IMR-90 (cell line): ENCODE results near the gene FAM89B. TPM values are rescaled to one million over a fixed set of nuclear protein-coding genes. Genes with fewer than 3 reads are reported as not detected.

Source experiments
- ATAC-seq: fragments of 200-7000 bp; cut with Tn5 transposase; 2 replicates; pipeline ENCODE4 v1.9.1; 2020; ENCODE audit warnings: low read depth, mild to moderate bottlenecking, moderate library complexity
- BruUV-seq: library from RNA; stranded (reverse); fragments of 400-500 nt; replicated peaks from 2 replicates; lab custom pipeline; 2021; lab: Mats Ljungman, UMichigan
- CTCF ChIA-PET: fragments of 300-600 bp; formaldehyde crosslinking; extraction: SDS; loops from one replicate; lab custom pipeline; 2021; ENCODE audit warnings: antibody characterized with exemption; lab: Yijun Ruan, JAX
- POLR2A ChIA-PET: fragments of 300-600 bp; sonication (Branson Sonifier 250); formaldehyde crosslinking; loops from one replicate; lab custom pipeline; 2022; ENCODE audit warnings: antibody characterized with exemption; ENCODE audit not compliant: unreplicated experiment; lab: Charles Lee
- DNase-seq: peaks from one replicate; pipeline ENCODE4 v3.0.0; 2013
- H2AFZ ChIP-seq: replicated peaks from 2 replicates; pipeline ENCODE3; 2013; ENCODE audit warnings: low read length, mild to moderate bottlenecking; ENCODE audit not compliant: poor library complexity
- H2AK5ac ChIP-seq: 2 replicates; pipeline ENCODE4 v1.6.1; 2013; ENCODE audit warnings: low read depth, low read length, inconsistent platforms
- H2AK9ac ChIP-seq: replicated peaks from 2 replicates; pipeline ENCODE3; 2013; ENCODE audit warnings: mild to moderate bottlenecking, low read depth, low read length, moderate library complexity; ENCODE audit not compliant: poor library complexity
- H2BK120ac ChIP-seq: 2 replicates; pipeline ENCODE4 v1.6.1; 2013; ENCODE audit warnings: low read depth, low read length, inconsistent platforms
- H2BK15ac ChIP-seq: 3 replicates; pipeline ENCODE4 v1.6.1; 2013; ENCODE audit warnings: low read depth, low read length, inconsistent platforms
- H2BK20ac ChIP-seq: 2 replicates; pipeline ENCODE4 v1.6.1; 2013; ENCODE audit warnings: low read depth, mild to moderate bottlenecking, inconsistent platforms, low read length, moderate library complexity
- H2BK5ac ChIP-seq: 2 replicates; pipeline ENCODE4 v1.6.1; 2013; ENCODE audit warnings: mild to moderate bottlenecking, low read depth, low read length, inconsistent platforms; ENCODE audit not compliant: poor library complexity, severe bottlenecking
- H3K14ac ChIP-seq: replicated peaks from 2 replicates; pipeline ENCODE4 v1.6.1; 2013; ENCODE audit warnings: low read depth, low read length, inconsistent platforms
- H3K18ac ChIP-seq: 2 replicates; pipeline ENCODE4 v1.6.1; 2013; ENCODE audit warnings: low read depth, low read length, control low read depth
- H3K23ac ChIP-seq: 2 replicates; pipeline ENCODE4 v1.6.1; 2013; ENCODE audit warnings: low read depth, low read length, inconsistent platforms
- H3K27ac ChIP-seq: 2 replicates; pipeline ENCODE4 v1.5.1; 2013; ENCODE audit warnings: mild to moderate bottlenecking, control low read depth, low read length; ENCODE audit not compliant: insufficient read depth
- H3K27me3 ChIP-seq: 2 replicates; pipeline ENCODE4 v1.6.1; 2013; ENCODE audit warnings: low read length; ENCODE audit not compliant: control insufficient read depth, insufficient read depth
- H3K36me3 ChIP-seq: 2 replicates; pipeline ENCODE4 v1.6.1; 2013; ENCODE audit warnings: low read length, mixed read lengths; ENCODE audit not compliant: control insufficient read depth, insufficient read depth
- H3K4ac ChIP-seq: 2 replicates; pipeline ENCODE4 v1.6.1; 2013; ENCODE audit warnings: low read depth, low read length, inconsistent platforms
- H3K4me1 ChIP-seq: 2 replicates; pipeline ENCODE4 v1.6.1; 2013; ENCODE audit warnings: low read length, mixed read lengths; ENCODE audit not compliant: control insufficient read depth, insufficient read depth
- H3K4me2 ChIP-seq: 2 replicates; pipeline ENCODE4 v1.6.1; 2013; ENCODE audit warnings: low read depth, mild to moderate bottlenecking, control low read depth, low read length, moderate library complexity
- H3K4me3 ChIP-seq: 2 replicates; pipeline ENCODE4 v1.5.1; 2013; ENCODE audit warnings: low read depth, mild to moderate bottlenecking, control low read depth, low read length, moderate library complexity; ENCODE audit not compliant: insufficient read depth
- H3K56ac ChIP-seq: 2 replicates; pipeline ENCODE4 v1.6.1; 2013; ENCODE audit warnings: low read length, inconsistent platforms; ENCODE audit not compliant: insufficient read depth; ENCODE audit errors: extremely low read depth
- H3K79me1 ChIP-seq, 2 experiments: 2 replicates each; pipeline ENCODE4 v1.6.1; 2013; ENCODE audit warnings: low read length in 2 of 2, inconsistent platforms in 1 of 2, low read depth in 1 of 2
- H3K9ac ChIP-seq: 2 replicates; pipeline ENCODE4 v1.6.1; 2013; ENCODE audit warnings: low read depth, low read length, control low read depth
- H3K9me1 ChIP-seq: 2 replicates; pipeline ENCODE4 v1.6.1; 2013; ENCODE audit warnings: low read length, inconsistent platforms; ENCODE audit not compliant: insufficient read depth
- H3K9me3 ChIP-seq: 2 replicates; pipeline ENCODE4 v1.6.1; 2013; ENCODE audit warnings: low read length; ENCODE audit not compliant: control insufficient read depth, insufficient read depth
- H4K20me1 ChIP-seq: 2 replicates; pipeline ENCODE4 v1.6.1; 2013; ENCODE audit warnings: low read length, inconsistent platforms; ENCODE audit not compliant: insufficient read depth
- H4K5ac ChIP-seq: 2 replicates; pipeline ENCODE4 v1.6.1; 2013; ENCODE audit warnings: mild to moderate bottlenecking, low read depth, low read length, control low read depth
- H4K8ac ChIP-seq, 2 experiments: 2 replicates each; pipeline ENCODE4 v1.6.1; 2013; ENCODE audit warnings: low read depth in 2 of 2, low read length in 2 of 2, control low read depth in 1 of 2, inconsistent platforms in 1 of 2
- H4K91ac ChIP-seq: 2 replicates; pipeline ENCODE4 v1.6.1; 2013; ENCODE audit warnings: low read depth, low read length, inconsistent platforms; ENCODE audit not compliant: insufficient read depth
- BHLHE40 ChIP-seq: fragments of 150-350 bp; IDR thresholded peaks from 2 replicates; pipeline ENCODE4 v1.6.1; 2016; ENCODE audit warnings: mild to moderate bottlenecking, low read depth, low read length
- CEBPB ChIP-seq: IDR thresholded peaks from 2 replicates; pipeline ENCODE4 v1.6.1; 2012; ENCODE audit warnings: low read depth, low read length, improper control_type of control experiment
- CHD1 ChIP-seq: IDR thresholded peaks from 2 replicates; pipeline ENCODE4 v1.6.1; 2012; ENCODE audit warnings: low read depth, low read length, improper control_type of control experiment
- FOS ChIP-seq: fragments of 150-350 bp; IDR thresholded peaks from 2 replicates; pipeline ENCODE4 v1.6.1; 2016; ENCODE audit warnings: low read depth, low read length
- MAFK ChIP-seq: IDR thresholded peaks from 2 replicates; pipeline ENCODE4 v1.6.1; 2012; ENCODE audit warnings: low read depth, low read length, improper control_type of control experiment
- MAZ ChIP-seq: IDR thresholded peaks from 2 replicates; pipeline ENCODE4 v1.6.1; 2012; ENCODE audit warnings: low read depth, mild to moderate bottlenecking, low read length, improper control_type of control experiment, moderate library complexity, borderline replicate concordance
- MXI1 ChIP-seq: IDR thresholded peaks from 2 replicates; pipeline ENCODE4 v1.6.1; 2012; ENCODE audit warnings: low read depth, mild to moderate bottlenecking, low read length, moderate library complexity, borderline replicate concordance
- POLR2A ChIP-seq: IDR thresholded peaks from 2 replicates; pipeline ENCODE4 v1.6.1; 2012; ENCODE audit warnings: mild to moderate bottlenecking, low read depth, low read length
- RAD21 ChIP-seq: IDR thresholded peaks from 2 replicates; pipeline ENCODE4 v1.6.1; 2012; ENCODE audit warnings: low read length, improper control_type of control experiment
- RCOR1 ChIP-seq: IDR thresholded peaks from 2 replicates; pipeline ENCODE4 v1.6.1; 2012; ENCODE audit warnings: mild to moderate bottlenecking, low read length, improper control_type of control experiment; ENCODE audit not compliant: insufficient replicate concordance
- RFX5 ChIP-seq: IDR thresholded peaks from 2 replicates; pipeline ENCODE4 v1.8.0; 2012; ENCODE audit warnings: low read depth, mild to moderate bottlenecking, low read length, moderate library complexity
- WGBS, 2 experiments: methylation state at CpG; one replicate each; pipeline versions ENCODE4 v1.1.5 to v1.1.7; 2013; ENCODE audit warnings: missing lambda C conversion rate in 2 of 2; ENCODE audit not compliant: insufficient read length in 1 of 2; ENCODE audit errors: extremely low coverage in 2 of 2; 5-methylcytosine and 5-hydroxymethylcytosine counted together
- dilution Hi-C: fragments of 300-500 bp; cut with HindIII; formaldehyde crosslinking; loops from one replicate; pipeline ENCODE4 v1.14.3; 2018; ENCODE audit warnings: low sequenced_read_pairs; ENCODE audit not compliant: unreplicated experiment
- in situ Hi-C: fragments of 300-500 bp; cut with MboI; formaldehyde crosslinking; loops from 3 replicates; pipeline ENCODE4 v1.14.3; 2019; ENCODE audit warnings: low sequenced_read_pairs, inconsistent platforms, mixed read lengths
- intact Hi-C: fragments of 100-400 bp; cut with micrococcal nuclease; formaldehyde crosslinking; loops from 2 replicates; pipeline ENCODE4 v1.10.0; 2022
- polyA plus RNA-seq, 3 experiments: library from polyadenylated mRNA; depleted of rRNA; stranded (reverse); fragments of >200 nt; gene quantifications; 2 replicates each; pipeline ENCODE4 v1.2.3, GENCODE V29; 2012; ENCODE audit warnings: low replicate concordance in 1 of 3
- total RNA-seq: library from RNA; depleted of rRNA; stranded (reverse); fragments of >200 nt; gene quantifications from 2 replicates; pipeline ENCODE4 v1.2.3, GENCODE V29; 2012
- TF ChIP-seq, protein P1 (sequence below): fragments of 150-350 bp; IDR thresholded peaks from 2 replicates; pipeline ENCODE4 v1.6.1; 2017; ENCODE audit warnings: mild to moderate bottlenecking, antibody characterized with exemption, low read length, low read depth
- TF ChIP-seq, protein P2 (sequence below): conservative IDR thresholded peaks from 2 replicates; pipeline ENCODE4 v1.5.1; 2012; ENCODE audit warnings: mild to moderate bottlenecking, low read depth, low read length, improper control_type of control experiment

Gene FAM89B
- total and polyA plus RNA-seq, 2 of the 4 experiments (the other 2 are of a cell fraction) = 12.0 to 65.5 TPM

DNA sequence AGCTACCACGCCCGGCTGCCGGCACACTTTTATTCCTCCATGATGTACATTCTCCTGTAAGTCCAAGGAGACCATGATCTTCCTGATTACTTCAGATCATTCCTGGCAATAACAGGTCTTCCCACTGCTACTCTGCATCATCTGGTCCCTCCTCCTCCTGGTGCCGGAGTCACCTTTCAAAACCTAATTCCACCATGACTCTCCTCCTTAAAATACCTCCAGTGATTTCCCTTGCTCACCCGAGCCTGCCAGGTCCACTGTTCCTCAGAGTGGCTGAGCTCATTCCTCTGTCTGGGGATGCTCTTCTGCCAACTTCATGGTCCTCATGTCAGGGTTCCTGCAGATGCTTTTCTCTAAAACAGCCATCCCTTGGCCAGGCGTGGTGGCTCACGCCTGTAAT, 10.3 kb upstream of the FAM89B start:
- H3K18ac ChIP-seq = no peak overlapping the region
- H3K9ac ChIP-seq = no peak overlapping the region
- H4K5ac ChIP-seq = no peak overlapping the region
- no peaks in the 10 kb centered on the region for H3K36me3 ChIP-seq
- ATAC-seq (no peak), DNase-seq (no peak)
- H2AK9ac ChIP-seq = no peak overlapping the region
- TF ChIP-seq MAZ = no peak
- TF ChIP-seq RAD21 = no peak
- TF ChIP-seq RCOR1 = no peak
- no peak for TF ChIP-seq POLR2A
- TF ChIP-seq RFX5 = no peak
- no peak for TF ChIP-seq BHLHE40
- TF ChIP-seq, protein P1, sequence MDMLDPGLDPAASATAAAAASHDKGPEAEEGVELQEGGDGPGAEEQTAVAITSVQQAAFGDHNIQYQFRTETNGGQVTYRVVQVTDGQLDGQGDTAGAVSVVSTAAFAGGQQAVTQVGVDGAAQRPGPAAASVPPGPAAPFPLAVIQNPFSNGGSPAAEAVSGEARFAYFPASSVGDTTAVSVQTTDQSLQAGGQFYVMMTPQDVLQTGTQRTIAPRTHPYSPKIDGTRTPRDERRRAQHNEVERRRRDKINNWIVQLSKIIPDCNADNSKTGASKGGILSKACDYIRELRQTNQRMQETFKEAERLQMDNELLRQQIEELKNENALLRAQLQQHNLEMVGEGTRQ = no peak
- TF ChIP-seq CEBPB = no peak
- no peak for TF ChIP-seq MXI1
- TF ChIP-seq CHD1 = no peak
- no peak for TF ChIP-seq FOS
- TF ChIP-seq MAFK = no peak
- TF ChIP-seq, protein P2, sequence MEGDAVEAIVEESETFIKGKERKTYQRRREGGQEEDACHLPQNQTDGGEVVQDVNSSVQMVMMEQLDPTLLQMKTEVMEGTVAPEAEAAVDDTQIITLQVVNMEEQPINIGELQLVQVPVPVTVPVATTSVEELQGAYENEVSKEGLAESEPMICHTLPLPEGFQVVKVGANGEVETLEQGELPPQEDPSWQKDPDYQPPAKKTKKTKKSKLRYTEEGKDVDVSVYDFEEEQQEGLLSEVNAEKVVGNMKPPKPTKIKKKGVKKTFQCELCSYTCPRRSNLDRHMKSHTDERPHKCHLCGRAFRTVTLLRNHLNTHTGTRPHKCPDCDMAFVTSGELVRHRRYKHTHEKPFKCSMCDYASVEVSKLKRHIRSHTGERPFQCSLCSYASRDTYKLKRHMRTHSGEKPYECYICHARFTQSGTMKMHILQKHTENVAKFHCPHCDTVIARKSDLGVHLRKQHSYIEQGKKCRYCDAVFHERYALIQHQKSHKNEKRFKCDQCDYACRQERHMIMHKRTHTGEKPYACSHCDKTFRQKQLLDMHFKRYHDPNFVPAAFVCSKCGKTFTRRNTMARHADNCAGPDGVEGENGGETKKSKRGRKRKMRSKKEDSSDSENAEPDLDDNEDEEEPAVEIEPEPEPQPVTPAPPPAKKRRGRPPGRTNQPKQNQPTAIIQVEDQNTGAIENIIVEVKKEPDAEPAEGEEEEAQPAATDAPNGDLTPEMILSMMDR = no peak
- 94% methylated on average over 5 of the region's 7 CpGs; no CpG with 5 or more reads in 1 of the 2 experiments for WGBS, 2 experiments
- no TSS peak for BruUV-seq
- no peak overlapping the region for H4K91ac ChIP-seq
- no peak overlapping the region for H4K8ac ChIP-seq
- no peak overlapping the region for H3K27ac ChIP-seq
- H2AK5ac ChIP-seq = no peak overlapping the region
- H3K4ac ChIP-seq = no peak overlapping the region
- H3K23ac ChIP-seq = no peak overlapping the region
- H3K4me2 ChIP-seq = no peak overlapping the region
- dilution Hi-C loops (no loop called here), intact Hi-C loops (no loop called here), in situ Hi-C loops (no loop called here)
- H2BK5ac ChIP-seq = no peak overlapping the region
- peaks cover 26% of the 10 kb centered on the region for H3K4me1 ChIP-seq
- H3K79me1 ChIP-seq = peaks cover 5 to 25% of the 10 kb centered on the region in 2 experiments; a peak in 3 of 4 replicates
- ChIA-PET CTCF (no interaction called here), POLR2A (no interaction called here)
- no peaks in the 10 kb centered on the region for H4K20me1 ChIP-seq
- H2BK20ac ChIP-seq = no peak overlapping the region
- H3K4me3 ChIP-seq = no peak overlapping the region
- no peak overlapping the region for H2BK15ac ChIP-seq
- no peak overlapping the region for H3K14ac ChIP-seq
- no peaks in the 10 kb centered on the region for H3K9me3 ChIP-seq
- peaks cover 24% of the 10 kb centered on the region for H3K9me1 ChIP-seq
- H3K27me3 ChIP-seq = no peaks in the 10 kb centered on the region
- H2AFZ ChIP-seq = no peak overlapping the region
- H2BK120ac ChIP-seq = no peak overlapping the region
- H3K56ac ChIP-seq = no peak overlapping the region
